AG10803 (cell line): ENCODE results near the gene PAPOLA.
"Not testable (repeated sequence)": the region's sequence is repeated elsewhere in the genome, so short reads cannot be mapped to it uniquely, and the experiment has no call there.

ENCODE experiments used
- DNase-seq: peaks from one replicate; pipeline ENCODE4 v3.0.0; 2010; ENCODE audit warnings: low read depth
- H3K4me3 ChIP-seq: 2 replicates; pipeline ENCODE4 v1.5.1; 2011; ENCODE audit warnings: mild to moderate bottlenecking, low read length, control low read depth
- CTCF ChIP-seq: conservative IDR thresholded peaks from 2 replicates; pipeline ENCODE4 v1.5.1; 2011; ENCODE audit warnings: mild to moderate bottlenecking, low read length, control low read depth, inconsistent platforms

Gene PAPOLA

GRCh38 chr14:96466918-96467317 lies 35.3 kb upstream of the PAPOLA start:
- no peak for TF ChIP-seq CTCF
- H3K4me3 ChIP-seq = no peak overlapping the region
- DNase-seq = no peak

GRCh38 chr14:96470331-96470730 lies 31.9 kb upstream of the PAPOLA start:
- DNase-seq = no peak
- TF ChIP-seq CTCF = no peak

GRCh38 chr14:96470967-96471366 lies 31.2 kb upstream of the PAPOLA start:
- not testable (repeated sequence) for DNase-seq, H3K4me3 ChIP-seq

More at GRCh38 chr14:96470331-96470730, 31.9 kb upstream of the PAPOLA start:
- H3K4me3 ChIP-seq = no peak overlapping the region

- no peak overlapping the region for H3K4me3 ChIP-seq
- TF ChIP-seq CTCF = no peak
- DNase-seq = no peak
Measured at GRCh38 chr14:96478119-96478518, 24.1 kb upstream of the PAPOLA start.

GRCh38 chr14:96479435-96480146 lies 22.6 kb upstream of the PAPOLA start:
- DNase-seq = no peak
- no peak for TF ChIP-seq CTCF

GRCh38 chr14:96481731-96482314 lies 20.4 kb upstream of the PAPOLA start:
- H3K4me3 ChIP-seq = no peak overlapping the region
- DNase-seq = no peak
- no peak for TF ChIP-seq CTCF

More at GRCh38 chr14:96479435-96480146, 22.6 kb upstream of the PAPOLA start:
- no peak overlapping the region for H3K4me3 ChIP-seq

- no peak overlapping the region for H3K4me3 ChIP-seq
- no peak for TF ChIP-seq CTCF
- no peak for DNase-seq
Measured at GRCh38 chr14:96482986-96483385, 19.2 kb upstream of the PAPOLA start.
